Endothelial cell of umbilical vein (primary cell): ENCODE data around the gene RELT. TPM values are rescaled to one million over a fixed set of nuclear protein-coding genes. Genes with fewer than 3 reads are reported as not detected.

Experiments used
- BruUV-seq: library from RNA; stranded (reverse); fragments of 400-500 nt; replicated peaks from 2 replicates; lab custom pipeline; 2021; lab: Mats Ljungman, UMichigan
- CTCF ChIA-PET: fragments of 300-600, 350-600 bp; sonication (Branson Sonifier 250); formaldehyde crosslinking; loops from one replicate; lab custom pipeline; 2021; ENCODE audit warnings: antibody characterized with exemption, inconsistent platforms; lab: Charles Lee
- POLR2A ChIA-PET: fragments of 300-600, 350-600 bp; sonication (Branson Sonifier 250); formaldehyde crosslinking; loops from one replicate; lab custom pipeline; 2021; ENCODE audit warnings: antibody characterized with exemption, inconsistent platforms; lab: Charles Lee
- DNase-seq: peaks from one replicate; pipeline ENCODE4 v3.0.0-alpha.2; 2011; ENCODE audit warnings: low read depth, low spot score
- FAIRE-seq: peaks from 2 replicates; lab custom pipeline; 2011; peaks lifted over from hg19 to GRCh38; lab: Jason Lieb, UNC
- H2AFZ ChIP-seq: 2 replicates; pipeline ENCODE4 v1.6.0; 2012; ENCODE audit warnings: low read depth, low read length, control low read depth, inconsistent platforms
- H3K27ac ChIP-seq: 2 replicates; pipeline ENCODE4 v1.5.1; 2011; ENCODE audit warnings: low read depth, mild to moderate bottlenecking, control low read depth, low read length, moderate library complexity; ENCODE audit not compliant: insufficient read depth
- H3K27me3 ChIP-seq, 2 experiments: 2 replicates each; pipeline versions ENCODE4 v1.6.0 to v1.6.1; 2011; ENCODE audit warnings: low read length in 2 of 2, mixed read lengths in 1 of 2; ENCODE audit not compliant: control insufficient read depth in 2 of 2, insufficient read depth in 2 of 2
- H3K36me3 ChIP-seq, 2 experiments: 2 replicates in 1 of 2; 3 replicates in 1 of 2; pipeline ENCODE4 v1.5.1; 2011; ENCODE audit warnings: low read length in 2 of 2, mild to moderate bottlenecking in 1 of 2, moderate library complexity in 1 of 2; ENCODE audit not compliant: control insufficient read depth in 2 of 2, insufficient read depth in 2 of 2; ENCODE audit errors: extremely low read depth in 1 of 2
- H3K4me1 ChIP-seq: 3 replicates; pipeline ENCODE4 v1.5.1; 2011; ENCODE audit warnings: mild to moderate bottlenecking, low read length; ENCODE audit not compliant: control insufficient read depth, insufficient read depth; ENCODE audit errors: extremely low read depth
- H3K4me2 ChIP-seq: 2 replicates; pipeline ENCODE4 v1.6.1; 2011; ENCODE audit warnings: low read length, control low read depth, mixed read lengths; ENCODE audit not compliant: insufficient read depth
- H3K4me3 ChIP-seq, 3 experiments: fragments of 200-600 bp in 1 of 3; sonication (generic), shearing (Covaris generic) in 1 of 3; replicated peaks in 1 of 3; 2 replicates each; pipeline ENCODE4 v1.5.1; 2011 to 2016; ENCODE audit warnings: control low read depth in 3 of 3, low read length in 3 of 3, mild to moderate bottlenecking in 2 of 3, inconsistent platforms in 1 of 3, low read depth in 1 of 3, moderate library complexity in 1 of 3; ENCODE audit not compliant: insufficient read depth in 1 of 3
- H3K79me2 ChIP-seq: 2 replicates; pipeline ENCODE4 v1.6.0; 2012; ENCODE audit warnings: low read length, inconsistent platforms; ENCODE audit not compliant: control insufficient read depth, insufficient read depth
- H3K9ac ChIP-seq: replicated peaks from 2 replicates; pipeline ENCODE3; 2011; ENCODE audit warnings: low read length, control low read depth; ENCODE audit not compliant: insufficient read depth; ENCODE audit errors: extremely low read depth
- H3K9me1 ChIP-seq: replicated peaks from 3 replicates; pipeline ENCODE4 v1.6.0; 2011; ENCODE audit warnings: mild to moderate bottlenecking, low read length; ENCODE audit not compliant: control insufficient read depth, insufficient read depth; ENCODE audit errors: extremely low read depth
- H3K9me3 ChIP-seq: replicated peaks from 2 replicates; pipeline ENCODE4 v1.5.1; 2012; ENCODE audit warnings: low read length, inconsistent platforms; ENCODE audit not compliant: control insufficient read depth, insufficient read depth
- H4K20me1 ChIP-seq: replicated peaks from 2 replicates; pipeline ENCODE3; 2011; ENCODE audit warnings: mild to moderate bottlenecking, low read length; ENCODE audit not compliant: control insufficient read depth, insufficient read depth; ENCODE audit errors: extremely low read depth
- EZH2 ChIP-seq: IDR thresholded peaks from 2 replicates; pipeline ENCODE4 v1.6.1; 2012; ENCODE audit warnings: borderline replicate concordance, low read depth, mild to moderate bottlenecking, moderate library complexity, low read length, inconsistent platforms; ENCODE audit not compliant: severe bottlenecking
- FOS ChIP-seq: IDR thresholded peaks from 2 replicates; pipeline ENCODE4 v1.6.1; 2011; ENCODE audit warnings: mild to moderate bottlenecking, low read length, moderate library complexity, borderline replicate concordance; ENCODE audit not compliant: insufficient read depth
- POLR2A ChIP-seq: IDR thresholded peaks from 2 replicates; pipeline ENCODE4 v1.6.1; 2012; ENCODE audit warnings: low read depth, mild to moderate bottlenecking, control low read depth, low read length
- POLR2AphosphoS5 ChIP-seq: IDR thresholded peaks from 2 replicates; pipeline ENCODE4 v1.6.1; 2012; ENCODE audit warnings: low read depth, mild to moderate bottlenecking, control low read depth, low read length, moderate library complexity; ENCODE audit not compliant: insufficient read depth
- dilution Hi-C: fragments of 300-500 bp; cut with MboI; formaldehyde crosslinking; loops from one replicate; pipeline ENCODE4 v1.15.0; 2019; ENCODE audit warnings: low sequenced_read_pairs; ENCODE audit not compliant: extremely low pct_ligation_motif_present
- intact Hi-C: fragments of 100-400 bp; cut with micrococcal nuclease; formaldehyde crosslinking; loops from one replicate; pipeline ENCODE4 v1.10.0; 2022
- polyA plus RNA-seq, 4 experiments: library from polyadenylated mRNA; depleted of rRNA in 3 of 4; stranded (reverse) in 3 of 4; unstranded in 1 of 4; fragments of >200 nt; gene quantifications; 2 replicates each; pipeline versions ENCODE4 v1.2.1 to v1.2.3, GENCODE V29; 2011 to 2012; ENCODE audit warnings: missing spikeins in 1 of 4
- total RNA-seq: library from RNA; stranded (reverse); gene quantifications from 2 replicates; pipeline ENCODE4 v1.2.3, GENCODE V29; 2021
- TF ChIP-seq, protein P1 (sequence below): IDR thresholded peaks from 2 replicates; pipeline ENCODE4 v1.6.1; 2011; ENCODE audit not compliant: insufficient read depth, insufficient read length
- TF ChIP-seq, protein P2 (sequence below), 2 donors: IDR thresholded peaks; 1 replicate in 1 of 2; 2 replicates in 1 of 2; pipeline ENCODE4 v1.5.1; 2011; ENCODE audit warnings: low read length in 2 of 2, mild to moderate bottlenecking in 2 of 2, moderate library complexity in 2 of 2, control low read depth in 1 of 2, inconsistent platforms in 1 of 2, low read depth in 1 of 2; ENCODE audit not compliant: insufficient read depth in 1 of 2; ENCODE audit errors: extremely low read depth in 1 of 2

The RELT gene
- total and polyA plus RNA-seq, 2 donors (not counting 3 experiments of a cell fraction or from before 2014, with no cell fraction given) = 6.7 to 13.1 TPM

DNA sequence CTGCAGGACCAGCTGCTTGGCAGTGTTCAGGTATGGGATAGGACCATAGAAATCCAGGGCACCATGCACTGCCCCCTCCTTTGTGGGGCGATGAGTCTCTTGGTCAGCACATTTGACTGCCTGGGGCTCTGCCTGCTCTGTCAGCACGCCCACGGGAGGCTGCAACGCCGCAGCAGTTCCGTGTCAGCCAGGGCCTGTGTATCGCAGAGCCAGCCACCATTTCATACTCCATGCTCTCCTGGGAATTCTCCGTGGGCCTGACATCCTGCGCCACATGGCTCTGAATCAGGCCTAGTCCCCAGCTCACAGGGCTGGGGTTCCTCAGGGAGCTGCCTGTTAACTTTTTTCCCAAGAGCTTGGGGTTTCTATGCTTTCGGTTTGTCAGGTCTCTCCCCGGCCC, 16.9 kb upstream of the RELT start:
- ChIA-PET POLR2A (no interaction called here), CTCF (interaction anchor here (1.4 to 4.9 kb wide), 8 partner anchors 8 to 57 kb away, joined by 6 to 54 read pairs (median 9); no protein-coding TSS in a partner anchor)
- intact Hi-C loops = no loop called here
- no peaks in the 10 kb centered on the region for H3K79me2 ChIP-seq
- dilution Hi-C loops = no loop called here
- H3K4me2 ChIP-seq = no peak overlapping the region
- no peaks in the 10 kb centered on the region for H3K9me3 ChIP-seq
- H4K20me1 ChIP-seq = no peaks in the 10 kb centered on the region
- BruUV-seq = no TSS peak
- DNase-seq (no peak), FAIRE-seq (no peak)
- H3K4me3 ChIP-seq = no peak overlapping the region
- no peaks in the 10 kb centered on the region for H3K9me1 ChIP-seq
- no peak overlapping the region for H2AFZ ChIP-seq
- H3K4me1 ChIP-seq = no peaks in the 10 kb centered on the region
- TF ChIP-seq POLR2A = no peak
- TF ChIP-seq EZH2 = no peak
- no peak for TF ChIP-seq POLR2AphosphoS5
- TF ChIP-seq, protein P1, sequence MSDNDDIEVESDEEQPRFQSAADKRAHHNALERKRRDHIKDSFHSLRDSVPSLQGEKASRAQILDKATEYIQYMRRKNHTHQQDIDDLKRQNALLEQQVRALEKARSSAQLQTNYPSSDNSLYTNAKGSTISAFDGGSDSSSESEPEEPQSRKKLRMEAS = no peak
- TF ChIP-seq, protein P2, sequence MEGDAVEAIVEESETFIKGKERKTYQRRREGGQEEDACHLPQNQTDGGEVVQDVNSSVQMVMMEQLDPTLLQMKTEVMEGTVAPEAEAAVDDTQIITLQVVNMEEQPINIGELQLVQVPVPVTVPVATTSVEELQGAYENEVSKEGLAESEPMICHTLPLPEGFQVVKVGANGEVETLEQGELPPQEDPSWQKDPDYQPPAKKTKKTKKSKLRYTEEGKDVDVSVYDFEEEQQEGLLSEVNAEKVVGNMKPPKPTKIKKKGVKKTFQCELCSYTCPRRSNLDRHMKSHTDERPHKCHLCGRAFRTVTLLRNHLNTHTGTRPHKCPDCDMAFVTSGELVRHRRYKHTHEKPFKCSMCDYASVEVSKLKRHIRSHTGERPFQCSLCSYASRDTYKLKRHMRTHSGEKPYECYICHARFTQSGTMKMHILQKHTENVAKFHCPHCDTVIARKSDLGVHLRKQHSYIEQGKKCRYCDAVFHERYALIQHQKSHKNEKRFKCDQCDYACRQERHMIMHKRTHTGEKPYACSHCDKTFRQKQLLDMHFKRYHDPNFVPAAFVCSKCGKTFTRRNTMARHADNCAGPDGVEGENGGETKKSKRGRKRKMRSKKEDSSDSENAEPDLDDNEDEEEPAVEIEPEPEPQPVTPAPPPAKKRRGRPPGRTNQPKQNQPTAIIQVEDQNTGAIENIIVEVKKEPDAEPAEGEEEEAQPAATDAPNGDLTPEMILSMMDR (IDR thresholded peaks at IDR 0.05; ENCODE audit: extremely low read depth in 1 of 2, insufficient read depth in 1 of 2, low read depth in 1 of 2, low read length in 2 of 2) = no peak
- TF ChIP-seq FOS = no peak
- H3K27ac ChIP-seq = no peak overlapping the region
- no peak overlapping the region for H3K9ac ChIP-seq
- H3K27me3 ChIP-seq = no peaks in the 10 kb centered on the region
- peaks cover 11 to 72% of the 10 kb centered on the region in 2 experiments for H3K36me3 ChIP-seq
